ENCODE data around the gene FHOD3. TPM values are rescaled to one million over a fixed set of nuclear protein-coding genes. Genes with fewer than 3 reads are reported as not detected.

The FHOD3 gene
- total and polyA plus RNA-seq, 2 donors (not counting 1 experiment from before 2014, with no cell fraction given) = not detected

GRCh38 chr18:36636237-36636817 is 338.8 kb downstream of the FHOD3 start:
- ATAC-seq (ENCODE audit: low read depth) (no peak), DNase-seq (no peak)
- H3K4me1 ChIP-seq (ENCODE audit: control insufficient read depth in 2 of 2, insufficient read depth in 2 of 2, low read length in 2 of 2) = no peaks in the 10 kb centered on the region
- ChIA-PET CTCF (no interaction called here), POLR2A (no interaction called here)
- no peak overlapping the region for H3K9ac ChIP-seq (ENCODE audit: low read length)
- H3K4me1 Mint-ChIP-seq = no peaks in the 10 kb centered on the region
- 92% methylated on average over 2 of the region's 2 CpGs for WGBS (ENCODE audit: insufficient coverage)
- no peak overlapping the region for H3K4me3 Mint-ChIP-seq
- H3K9me3 Mint-ChIP-seq (ENCODE audit: insufficient read depth) = no peaks in the 10 kb centered on the region
- intact Hi-C loops (cut with micrococcal nuclease) = no loop called here
- no peak overlapping the region for H3K4me2 ChIP-seq (replicated peaks; ENCODE audit: low read depth, low read length, poor library complexity, severe bottlenecking)
- H3K27ac Mint-ChIP-seq = no peak overlapping the region
- H3K27ac ChIP-seq (ENCODE audit: low read length in 2 of 2) = no peak overlapping the region
- no peaks in the 10 kb centered on the region for H4K20me1 ChIP-seq (ENCODE audit: control insufficient read depth, insufficient read depth, low read length, poor library complexity, severe bottlenecking)
- H3K36me3 ChIP-seq (replicated peaks in 1 of 2; ENCODE audit: control extremely low read depth in 1 of 2, control insufficient read depth in 1 of 2, extremely low read depth in 1 of 2, insufficient read depth in 2 of 2, low read length in 1 of 2) = no peaks in the 10 kb centered on the region
- no peaks in the 10 kb centered on the region for H3K9me3 ChIP-seq (ENCODE audit: control extremely low read depth in 1 of 3, control insufficient read depth in 2 of 3, insufficient read depth in 1 of 3, low read length in 2 of 3)
- H3K27me3 ChIP-seq (replicated peaks in 1 of 4; ENCODE audit: control extremely low read depth in 1 of 4, control insufficient read depth in 3 of 4, insufficient read depth in 4 of 4, low read length in 3 of 4) = no peaks in the 10 kb centered on the region
- no peaks in the 10 kb centered on the region for H3K27me3 Mint-ChIP-seq
- H2AFZ ChIP-seq (ENCODE audit: insufficient read depth, low read depth, low read length, poor library complexity, severe bottlenecking) = no peak overlapping the region
- TF ChIP-seq, protein P1, sequence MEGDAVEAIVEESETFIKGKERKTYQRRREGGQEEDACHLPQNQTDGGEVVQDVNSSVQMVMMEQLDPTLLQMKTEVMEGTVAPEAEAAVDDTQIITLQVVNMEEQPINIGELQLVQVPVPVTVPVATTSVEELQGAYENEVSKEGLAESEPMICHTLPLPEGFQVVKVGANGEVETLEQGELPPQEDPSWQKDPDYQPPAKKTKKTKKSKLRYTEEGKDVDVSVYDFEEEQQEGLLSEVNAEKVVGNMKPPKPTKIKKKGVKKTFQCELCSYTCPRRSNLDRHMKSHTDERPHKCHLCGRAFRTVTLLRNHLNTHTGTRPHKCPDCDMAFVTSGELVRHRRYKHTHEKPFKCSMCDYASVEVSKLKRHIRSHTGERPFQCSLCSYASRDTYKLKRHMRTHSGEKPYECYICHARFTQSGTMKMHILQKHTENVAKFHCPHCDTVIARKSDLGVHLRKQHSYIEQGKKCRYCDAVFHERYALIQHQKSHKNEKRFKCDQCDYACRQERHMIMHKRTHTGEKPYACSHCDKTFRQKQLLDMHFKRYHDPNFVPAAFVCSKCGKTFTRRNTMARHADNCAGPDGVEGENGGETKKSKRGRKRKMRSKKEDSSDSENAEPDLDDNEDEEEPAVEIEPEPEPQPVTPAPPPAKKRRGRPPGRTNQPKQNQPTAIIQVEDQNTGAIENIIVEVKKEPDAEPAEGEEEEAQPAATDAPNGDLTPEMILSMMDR (IDR thresholded peaks at IDR 0.05) = no peak
- TF ChIP-seq EZH2 (IDR thresholded peaks at IDR 0.05; ENCODE audit: borderline replicate concordance, insufficient read depth, low read depth, low read length, poor library complexity, severe bottlenecking) = no peak
- H3K79me2 ChIP-seq (ENCODE audit: control insufficient read depth, insufficient read depth, low read length) = no peaks in the 10 kb centered on the region
- H3K4me3 ChIP-seq (ENCODE audit: control extremely low read depth in 1 of 5, extremely low read depth in 1 of 5, insufficient read depth in 1 of 5, low read depth in 2 of 5, low read length in 4 of 5) = no peak overlapping the region

GRCh38 chr18:36638224-36638623 is 340.7 kb downstream of the FHOD3 start:
- no peak overlapping the region for H3K27ac Mint-ChIP-seq
- DNase-seq (no peak), ATAC-seq (ENCODE audit: low read depth) (no peak)
- TF ChIP-seq, protein P1 (IDR thresholded peaks at IDR 0.05) = no peak
- TF ChIP-seq EZH2 (IDR thresholded peaks at IDR 0.05; ENCODE audit: borderline replicate concordance, insufficient read depth, low read depth, low read length, poor library complexity, severe bottlenecking) = no peak
- 68% methylated on average over 4 of the region's 4 CpGs for WGBS (ENCODE audit: insufficient coverage)
- ChIA-PET CTCF (no interaction called here), POLR2A (no interaction called here)
- no peaks in the 10 kb centered on the region for H3K27me3 Mint-ChIP-seq
- no peaks in the 10 kb centered on the region for H3K27me3 ChIP-seq (replicated peaks in 1 of 4; ENCODE audit: control extremely low read depth in 1 of 4, control insufficient read depth in 3 of 4, insufficient read depth in 4 of 4, low read length in 3 of 4)
- no peaks in the 10 kb centered on the region for H3K4me1 ChIP-seq (ENCODE audit: control insufficient read depth in 2 of 2, insufficient read depth in 2 of 2, low read length in 2 of 2)
- H3K36me3 ChIP-seq (replicated peaks in 1 of 2; ENCODE audit: control extremely low read depth in 1 of 2, control insufficient read depth in 1 of 2, extremely low read depth in 1 of 2, insufficient read depth in 2 of 2, low read length in 1 of 2) = no peaks in the 10 kb centered on the region
- no peak overlapping the region for H2AFZ ChIP-seq (ENCODE audit: insufficient read depth, low read depth, low read length, poor library complexity, severe bottlenecking)
- intact Hi-C loops (cut with micrococcal nuclease) = no loop called here
- no peak overlapping the region for H3K27ac ChIP-seq (ENCODE audit: low read length in 2 of 2)
- no peak overlapping the region for H3K4me3 ChIP-seq (ENCODE audit: control extremely low read depth in 1 of 5, extremely low read depth in 1 of 5, insufficient read depth in 1 of 5, low read depth in 2 of 5, low read length in 4 of 5)
- H3K4me3 Mint-ChIP-seq = no peak overlapping the region
- no peaks in the 10 kb centered on the region for H3K9me3 ChIP-seq (ENCODE audit: control extremely low read depth in 1 of 3, control insufficient read depth in 2 of 3, insufficient read depth in 1 of 3, low read length in 2 of 3)
- no peaks in the 10 kb centered on the region for H3K4me1 Mint-ChIP-seq
- no peak overlapping the region for H3K4me2 ChIP-seq (replicated peaks; ENCODE audit: low read depth, low read length, poor library complexity, severe bottlenecking)
- H3K79me2 ChIP-seq (ENCODE audit: control insufficient read depth, insufficient read depth, low read length) = no peaks in the 10 kb centered on the region
- no peak overlapping the region for H3K9ac ChIP-seq (ENCODE audit: low read length)
- no peaks in the 10 kb centered on the region for H4K20me1 ChIP-seq (ENCODE audit: control insufficient read depth, insufficient read depth, low read length, poor library complexity, severe bottlenecking)
- no peaks in the 10 kb centered on the region for H3K9me3 Mint-ChIP-seq (ENCODE audit: insufficient read depth)

Measured in B cell (primary cell).